Coronary artery (tissue), 2 donors: ENCODE results near the gene SPATA20.

Experiments used
- DNase-seq: peaks from one replicate; pipeline ENCODE4 v3.0.0-alpha.2; 2017; ENCODE audit warnings: low spot score
- H3K27ac ChIP-seq, 2 donors: fragments of 200-600 bp; sonication (generic); one replicate each; pipeline ENCODE4 v1.5.1; 2016 to 2019
- H3K4me3 ChIP-seq: fragments of 200-600 bp; sonication (generic); 2 replicates; pipeline ENCODE4 v1.5.1; 2016; ENCODE audit warnings: mild to moderate bottlenecking, moderate library complexity
- TF ChIP-seq, protein P1 (sequence below): fragments of 200-600 bp; sonication (generic); IDR thresholded peaks from one replicate; pipeline ENCODE4 v1.5.1; 2019; ENCODE audit warnings: antibody characterized with exemption

SPATA20 gene

DNA sequence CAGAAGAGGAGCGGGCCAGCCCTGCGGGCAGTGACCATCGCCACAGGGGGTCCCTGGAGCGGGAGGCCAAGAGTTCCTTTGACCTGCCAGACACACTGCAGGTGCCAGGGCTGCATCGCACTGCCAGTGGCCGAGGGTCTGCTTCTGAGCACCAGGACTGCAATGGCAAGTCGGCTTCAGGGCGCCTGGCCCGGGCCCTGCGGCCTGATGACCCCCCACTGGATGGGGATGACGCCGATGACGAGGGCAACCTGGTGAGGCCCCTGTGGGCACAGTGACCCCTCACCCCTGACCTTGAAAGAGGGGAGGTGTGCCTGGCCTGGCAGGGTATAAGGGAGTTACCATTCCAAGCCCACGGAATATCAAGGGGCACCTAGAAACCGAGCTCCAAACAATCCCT, 52.6 kb downstream of the SPATA20 start:
- no peak for DNase-seq
- Histone ChIP-seq H3K4me3 (no peak overlapping the region), H3K27ac (no peak overlapping the region)
- TF ChIP-seq, protein P1, sequence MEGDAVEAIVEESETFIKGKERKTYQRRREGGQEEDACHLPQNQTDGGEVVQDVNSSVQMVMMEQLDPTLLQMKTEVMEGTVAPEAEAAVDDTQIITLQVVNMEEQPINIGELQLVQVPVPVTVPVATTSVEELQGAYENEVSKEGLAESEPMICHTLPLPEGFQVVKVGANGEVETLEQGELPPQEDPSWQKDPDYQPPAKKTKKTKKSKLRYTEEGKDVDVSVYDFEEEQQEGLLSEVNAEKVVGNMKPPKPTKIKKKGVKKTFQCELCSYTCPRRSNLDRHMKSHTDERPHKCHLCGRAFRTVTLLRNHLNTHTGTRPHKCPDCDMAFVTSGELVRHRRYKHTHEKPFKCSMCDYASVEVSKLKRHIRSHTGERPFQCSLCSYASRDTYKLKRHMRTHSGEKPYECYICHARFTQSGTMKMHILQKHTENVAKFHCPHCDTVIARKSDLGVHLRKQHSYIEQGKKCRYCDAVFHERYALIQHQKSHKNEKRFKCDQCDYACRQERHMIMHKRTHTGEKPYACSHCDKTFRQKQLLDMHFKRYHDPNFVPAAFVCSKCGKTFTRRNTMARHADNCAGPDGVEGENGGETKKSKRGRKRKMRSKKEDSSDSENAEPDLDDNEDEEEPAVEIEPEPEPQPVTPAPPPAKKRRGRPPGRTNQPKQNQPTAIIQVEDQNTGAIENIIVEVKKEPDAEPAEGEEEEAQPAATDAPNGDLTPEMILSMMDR = no peak

DNA sequence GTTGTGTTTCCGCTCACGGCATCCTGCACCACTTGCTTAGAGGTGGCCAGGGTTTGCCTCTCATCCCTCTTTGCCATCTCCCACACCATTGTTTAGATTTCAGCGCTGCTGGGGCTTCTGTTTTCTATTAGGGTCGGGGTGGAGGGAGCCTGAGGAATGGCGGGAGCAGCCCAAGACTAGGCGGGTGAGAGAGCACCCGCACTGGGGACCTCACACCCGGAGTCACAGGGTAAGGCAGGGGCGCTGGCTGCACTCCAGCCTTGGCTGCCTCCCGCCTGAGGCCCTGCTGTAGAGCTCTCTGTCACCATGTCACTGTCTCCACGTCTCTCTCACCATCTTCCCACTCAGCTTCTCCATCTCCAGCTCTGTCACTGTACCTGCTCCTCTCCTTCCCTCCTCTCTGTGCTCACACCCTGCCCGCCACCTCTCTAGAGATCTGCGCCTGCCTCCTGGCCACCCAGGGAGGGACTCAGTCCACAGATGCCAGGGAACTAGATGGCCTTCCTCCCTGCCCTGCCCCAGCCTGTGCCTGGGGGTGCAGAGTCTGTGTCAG, 54.9 kb downstream of the SPATA20 start:
- TF ChIP-seq, protein P1 = no peak
- no peak for DNase-seq
- no peak overlapping the region for H3K4me3 ChIP-seq
- no peak overlapping the region for H3K27ac ChIP-seq

DNA sequence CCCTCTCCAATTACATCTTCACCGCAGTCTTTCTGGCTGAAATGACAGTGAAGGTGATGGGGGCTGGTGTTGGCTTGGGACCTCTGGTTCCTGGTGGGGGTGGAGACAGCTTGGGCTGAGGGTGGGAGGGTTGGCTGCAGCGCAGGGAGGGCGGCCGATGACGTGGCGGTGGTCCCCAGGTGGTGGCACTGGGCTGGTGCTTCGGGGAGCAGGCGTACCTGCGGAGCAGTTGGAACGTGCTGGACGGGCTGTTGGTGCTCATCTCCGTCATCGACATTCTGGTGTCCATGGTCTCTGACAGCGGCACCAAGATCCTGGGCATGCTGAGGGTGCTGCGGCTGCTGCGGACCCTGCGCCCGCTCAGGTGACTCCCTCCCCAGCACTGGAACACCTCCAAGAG, 55.9 kb downstream of the SPATA20 start:
- H3K4me3 ChIP-seq = no peak overlapping the region
- no peak for DNase-seq
- H3K27ac ChIP-seq = no peak overlapping the region
- TF ChIP-seq, protein P1 = no peak

DNA sequence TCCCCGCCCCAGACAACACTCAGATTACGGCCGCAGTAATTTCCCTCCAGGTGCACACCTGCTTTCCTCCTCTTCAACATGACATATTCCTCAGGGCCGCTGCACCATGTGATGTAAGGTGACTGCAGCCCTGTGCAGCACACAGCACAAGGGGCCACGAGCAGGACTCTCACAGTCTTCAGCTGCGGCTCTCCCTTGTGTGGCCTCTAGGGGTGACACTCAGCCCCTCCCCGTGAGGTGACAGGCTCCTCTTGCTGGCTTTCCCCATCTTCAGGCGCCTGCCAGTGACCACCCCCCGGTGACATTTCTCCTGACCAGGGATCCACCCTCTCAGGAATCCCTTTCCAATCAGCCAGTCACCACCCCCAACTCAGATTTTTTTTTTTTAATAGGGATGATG, 56.4 kb downstream of the SPATA20 start:
- H3K27ac ChIP-seq = no peak overlapping the region
- no peak for DNase-seq
- TF ChIP-seq, protein P1 = no peak
- H3K4me3 ChIP-seq = no peak overlapping the region

DNA sequence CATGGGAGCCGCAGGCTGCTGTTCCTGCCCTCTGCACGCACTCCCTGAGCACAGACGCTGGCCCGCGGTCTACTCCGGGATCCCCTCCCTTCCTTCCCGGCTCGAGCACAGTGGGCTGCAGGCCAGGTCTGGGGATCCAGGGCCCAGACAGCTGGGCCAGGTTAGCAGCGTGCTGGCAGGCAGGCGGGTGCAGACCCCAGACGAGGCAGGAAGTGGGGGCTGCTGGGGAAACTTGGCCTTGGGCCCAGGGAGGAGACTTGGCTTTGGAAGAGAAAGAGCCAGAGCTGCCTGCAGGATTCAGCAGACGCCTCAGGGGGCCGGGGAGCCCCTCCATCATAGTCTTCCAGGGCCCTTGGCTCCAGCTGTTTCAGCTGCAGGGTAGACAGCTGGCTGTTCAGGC, 57.5 kb downstream of the SPATA20 start:
- DNase-seq = no peak
- no peak overlapping the region for H3K27ac ChIP-seq
- H3K4me3 ChIP-seq = peak overlapping the region; percentile 35
- TF ChIP-seq, protein P1 = no peak

DNA sequence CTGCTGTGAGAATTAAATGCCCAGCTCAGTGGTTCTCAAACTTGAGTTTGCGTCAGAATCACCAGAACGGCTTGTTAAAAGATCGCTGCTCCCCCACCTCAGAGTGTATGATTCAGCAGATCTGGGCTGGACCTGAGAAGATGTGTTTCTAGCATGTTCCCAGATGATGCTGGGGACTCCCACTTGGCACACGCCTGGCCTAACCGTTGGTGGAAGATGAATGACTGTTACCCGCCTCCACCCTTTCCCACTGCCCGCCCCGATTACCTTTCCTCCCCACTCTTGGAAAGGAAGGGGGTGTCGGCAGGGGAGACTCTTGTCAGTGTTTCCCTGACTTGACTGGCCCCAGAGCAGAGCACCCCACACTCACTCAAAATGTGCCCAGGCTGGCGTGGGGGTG, 58.5 kb downstream of the SPATA20 start:
- TF ChIP-seq, protein P1 = no peak
- Histone ChIP-seq H3K4me3 (no peak overlapping the region), H3K27ac (no peak overlapping the region)
- DNase-seq = no peak
